ENCODE data around the gene ABCA1. TPM values are rescaled to one million over a fixed set of nuclear protein-coding genes. Genes with fewer than 3 reads are reported as not detected.

ABCA1 gene
- total RNA-seq, 4 donors from 2014 or later = 59.2 to 84.1 (median 80.5) TPM

GRCh38 chr9:104896131-104896530, 31.8 kb downstream of the ABCA1 start:
- Histone ChIP-seq H3K36me3 (peaks cover 0 to 11% (median 0%) of the 10 kb centered on the region in 3 donors), H3K4me3 (no peak overlapping the region), H3K27me3 (no peaks in the 10 kb centered on the region), H3K27ac (no peak overlapping the region), H3K9me3 (no peaks in the 10 kb centered on the region), H3K4me1 (peaks cover 0 to 41% (median 4%) of the 10 kb centered on the region in 4 donors)
- TF ChIP-seq EP300 (IDR thresholded peaks at IDR 0.05) (no peak), POLR2A (IDR thresholded peaks at IDR 0.05) (no peak), CTCF (IDR thresholded peaks at IDR 0.05) (no peak)
- no peak for DNase-seq (ENCODE audit: low spot score in 2 of 2)
- WGBS, 2 donors = 96 to 98% methylated on average over 1 of the region's 1 CpG

GRCh38 chr9:104895572-104895971, 32.4 kb downstream of the ABCA1 start:
- peaks cover 0 to 36% (median 2%) of the 10 kb centered on the region in 4 donors for H3K4me1 ChIP-seq
- TF ChIP-seq EP300 (IDR thresholded peaks at IDR 0.05) (no peak), CTCF (IDR thresholded peaks at IDR 0.05) (no peak), POLR2A (IDR thresholded peaks at IDR 0.05) (no peak)
- H3K4me3 ChIP-seq = no peak overlapping the region
- WGBS, 2 donors = 63 to 65% methylated on average over 6 of the region's 6 CpGs
- no peaks in the 10 kb centered on the region for H3K27me3 ChIP-seq
- peaks cover 0 to 8% (median 0%) of the 10 kb centered on the region in 3 donors for H3K36me3 ChIP-seq
- H3K9me3 ChIP-seq = no peaks in the 10 kb centered on the region
- no peak for DNase-seq (ENCODE audit: low spot score in 2 of 2)
- H3K27ac ChIP-seq = peak overlapping the region in 1 of 4 donors; percentile 52

- DNase-seq (ENCODE audit: low spot score in 2 of 2) = no peak
- H3K4me3 ChIP-seq = no peak overlapping the region
- no peak overlapping the region for H3K27ac ChIP-seq
- H3K36me3 ChIP-seq = peaks cover 0 to 31% (median 10%) of the 10 kb centered on the region in 3 donors
- H3K4me1 ChIP-seq = peaks cover 0 to 21% (median 0%) of the 10 kb centered on the region in 4 donors
- 82 to 90% methylated on average over 1 of the region's 1 CpG for WGBS, 2 donors
- TF ChIP-seq POLR2A (IDR thresholded peaks at IDR 0.05) (no peak), EP300 (IDR thresholded peaks at IDR 0.05) (no peak), CTCF (IDR thresholded peaks at IDR 0.05) (no peak)
- H3K9me3 ChIP-seq = no peaks in the 10 kb centered on the region
- H3K27me3 ChIP-seq = no peaks in the 10 kb centered on the region
Observed at GRCh38 chr9:104892701-104893100, 35.3 kb downstream of the ABCA1 start.

GRCh38 chr9:104890433-104890770, 37.6 kb downstream of the ABCA1 start:
- H3K27me3 ChIP-seq = no peaks in the 10 kb centered on the region
- no peak for DNase-seq (ENCODE audit: low spot score in 2 of 2)
- 92 to 93% methylated on average over 9 of the region's 9 CpGs for WGBS, 2 donors
- H3K4me3 ChIP-seq = no peak overlapping the region
- H3K36me3 ChIP-seq = peaks cover 0 to 53% (median 15%) of the 10 kb centered on the region in 3 donors
- TF ChIP-seq POLR2A (IDR thresholded peaks at IDR 0.05) (no peak), EP300 (IDR thresholded peaks at IDR 0.05) (no peak), CTCF (IDR thresholded peaks at IDR 0.05) (no peak)
- H3K27ac ChIP-seq = no peak overlapping the region
- H3K4me1 ChIP-seq = peaks cover 0 to 14% (median 0%) of the 10 kb centered on the region in 4 donors
- H3K9me3 ChIP-seq = no peaks in the 10 kb centered on the region

- Histone ChIP-seq H3K4me3 (no peak overlapping the region), H3K9me3 (no peaks in the 10 kb centered on the region), H3K27ac (no peak overlapping the region), H3K4me1 (peaks cover 0 to 13% (median 6%) of the 10 kb centered on the region in 4 donors), H3K27me3 (no peaks in the 10 kb centered on the region), H3K36me3 (peaks cover 0 to 91% (median 15%) of the 10 kb centered on the region in 3 donors)
- TF ChIP-seq POLR2A (IDR thresholded peaks at IDR 0.05) = no peak
- no peak for TF ChIP-seq EP300 (IDR thresholded peaks at IDR 0.05)
- no peak for TF ChIP-seq CTCF (IDR thresholded peaks at IDR 0.05)
- DNase-seq (ENCODE audit: low spot score in 2 of 2) = no peak
- WGBS, 2 donors = 77 to 85% methylated on average over 3 of the region's 3 CpGs
Observed at GRCh38 chr9:104885818-104886709, 41.9 kb downstream of the ABCA1 start.
